A549 (cell line): ENCODE measurements around the gene SPNS2.

ENCODE experiments used
- CTCF ChIP-seq: fragments of >200 bp; sonication (Bioruptor Twin); formaldehyde crosslinking; IDR thresholded peaks from 3 replicates; pipeline ENCODE4 v1.5.1; 2016
- KDM1A ChIP-seq: fragments of 200-600 bp; sonication (generic); IDR thresholded peaks from 2 replicates; pipeline ENCODE4 v1.6.1; 2016; ENCODE audit warnings: low read depth, mild to moderate bottlenecking

- TF ChIP-seq CTCF, result no peak; the same call in 2 of the 3 replicates
- no peak for TF ChIP-seq KDM1A
Observed at GRCh38 chr17:4583782-4584100, 85.1 kb downstream of the SPNS2 start.
